ENCODE data around the gene KLHL11.

The KLHL11 gene, protein sequence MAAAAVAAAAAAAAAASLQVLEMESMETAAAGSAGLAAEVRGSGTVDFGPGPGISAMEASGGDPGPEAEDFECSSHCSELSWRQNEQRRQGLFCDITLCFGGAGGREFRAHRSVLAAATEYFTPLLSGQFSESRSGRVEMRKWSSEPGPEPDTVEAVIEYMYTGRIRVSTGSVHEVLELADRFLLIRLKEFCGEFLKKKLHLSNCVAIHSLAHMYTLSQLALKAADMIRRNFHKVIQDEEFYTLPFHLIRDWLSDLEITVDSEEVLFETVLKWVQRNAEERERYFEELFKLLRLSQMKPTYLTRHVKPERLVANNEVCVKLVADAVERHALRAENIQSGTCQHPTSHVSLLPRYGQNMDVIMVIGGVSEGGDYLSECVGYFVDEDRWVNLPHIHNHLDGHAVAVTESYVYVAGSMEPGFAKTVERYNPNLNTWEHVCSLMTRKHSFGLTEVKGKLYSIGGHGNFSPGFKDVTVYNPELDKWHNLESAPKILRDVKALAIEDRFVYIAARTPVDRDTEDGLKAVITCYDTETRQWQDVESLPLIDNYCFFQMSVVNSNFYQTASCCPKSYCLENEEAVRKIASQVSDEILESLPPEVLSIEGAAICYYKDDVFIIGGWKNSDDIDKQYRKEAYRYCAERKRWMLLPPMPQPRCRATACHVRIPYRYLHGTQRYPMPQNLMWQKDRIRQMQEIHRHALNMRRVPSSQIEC
- 39.9 to 44.4 reads per million in 2 donors for total RNA-seq

DNA sequence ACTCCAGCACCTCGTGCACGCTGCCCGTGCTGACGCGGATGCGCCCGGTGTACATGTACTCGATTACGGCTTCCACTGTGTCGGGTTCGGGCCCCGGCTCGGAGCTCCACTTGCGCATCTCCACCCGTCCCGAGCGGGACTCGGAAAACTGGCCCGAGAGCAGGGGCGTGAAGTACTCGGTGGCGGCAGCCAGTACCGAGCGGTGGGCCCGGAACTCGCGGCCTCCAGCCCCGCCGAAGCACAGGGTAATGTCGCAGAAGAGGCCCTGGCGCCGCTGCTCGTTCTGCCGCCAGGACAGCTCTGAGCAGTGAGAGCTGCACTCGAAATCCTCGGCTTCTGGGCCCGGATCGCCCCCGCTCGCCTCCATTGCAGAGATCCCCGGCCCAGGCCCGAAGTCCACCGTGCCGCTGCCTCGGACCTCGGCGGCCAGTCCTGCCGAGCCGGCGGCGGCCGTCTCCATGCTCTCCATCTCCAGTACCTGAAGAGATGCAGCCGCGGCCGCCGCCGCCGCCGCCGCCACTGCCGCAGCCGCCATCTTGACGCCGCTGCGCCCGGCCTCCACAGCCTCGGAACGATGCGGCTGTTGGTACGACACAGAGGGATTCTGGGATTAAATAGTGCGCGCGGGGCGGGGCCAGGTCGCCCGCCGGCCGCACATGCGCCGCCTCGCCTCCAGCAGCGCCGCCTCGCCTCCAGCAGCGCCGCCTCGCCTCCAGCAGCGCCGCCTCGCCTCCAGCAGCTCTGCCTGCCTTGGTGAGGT, at the start of gene KLHL11:
Gene KLHL11, minus strand, starts transcription at position 588 of the 760 bp plus-strand sequence. Its CDS starts 53 bp downstream, at position 535.
- peak; percentile 78 for DNase-seq

DNA sequence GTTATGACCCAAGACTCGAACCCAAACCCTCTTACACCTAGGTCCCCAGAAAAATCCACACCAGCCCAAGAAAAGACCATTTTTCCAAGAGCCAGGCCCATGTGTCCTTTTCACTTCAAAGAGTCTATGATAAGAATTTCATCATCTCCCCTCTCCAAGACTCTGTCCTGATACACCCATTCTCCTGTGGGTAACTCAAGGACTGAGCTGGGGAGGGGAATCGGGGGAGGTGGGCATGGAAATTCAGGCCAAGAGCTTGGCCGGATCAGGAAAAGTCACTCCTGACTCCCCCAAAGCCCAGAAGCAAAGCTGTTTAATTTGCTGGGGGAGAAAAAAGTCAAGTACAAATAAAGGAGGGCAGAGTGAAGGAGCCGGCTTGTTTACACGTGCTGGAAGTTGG, 49.8 kb upstream of the KLHL11 start:
- no peak for DNase-seq

DNA sequence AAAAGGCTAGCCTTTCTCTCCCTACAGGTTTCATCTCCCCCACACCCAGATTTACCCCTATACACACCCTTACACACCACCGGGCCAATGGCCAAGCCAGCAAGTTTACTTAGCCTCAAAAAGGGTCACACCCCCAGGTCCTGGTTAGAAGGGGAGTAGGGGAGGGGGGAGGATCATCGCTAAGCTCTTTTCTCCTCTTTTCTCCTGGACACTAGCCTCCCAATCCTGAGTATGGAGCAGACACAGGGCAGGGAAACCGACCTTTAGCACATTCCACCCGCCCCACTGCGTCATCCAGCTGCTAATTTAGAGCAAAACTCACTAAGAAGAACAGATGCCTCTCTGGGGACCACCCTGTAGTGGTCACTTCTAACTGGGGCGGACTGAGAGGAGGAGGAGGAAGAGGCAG, 49.1 kb upstream of the KLHL11 start:
- DNase-seq: no peak

DNA sequence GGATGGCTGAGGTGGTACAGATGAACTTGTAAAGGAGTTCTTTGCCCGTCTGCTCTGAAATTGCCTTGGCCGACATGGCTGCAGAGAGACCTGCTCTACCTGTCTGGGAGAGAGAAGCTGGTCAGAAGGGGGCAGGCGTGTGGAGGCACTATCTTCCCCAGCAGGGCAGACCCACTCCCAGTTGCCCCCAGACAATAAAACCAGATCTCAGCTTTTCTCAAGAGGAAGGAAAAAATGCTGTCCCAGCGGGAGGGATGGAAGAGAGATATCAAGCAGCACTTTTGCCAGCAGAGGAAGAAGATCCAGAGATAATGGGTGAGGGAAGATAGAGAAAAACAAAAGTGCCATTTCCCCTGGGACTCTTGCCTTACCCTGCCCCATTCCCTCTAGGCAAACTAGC, 48.6 kb upstream of the KLHL11 start:
- no peak for DNase-seq

DNA sequence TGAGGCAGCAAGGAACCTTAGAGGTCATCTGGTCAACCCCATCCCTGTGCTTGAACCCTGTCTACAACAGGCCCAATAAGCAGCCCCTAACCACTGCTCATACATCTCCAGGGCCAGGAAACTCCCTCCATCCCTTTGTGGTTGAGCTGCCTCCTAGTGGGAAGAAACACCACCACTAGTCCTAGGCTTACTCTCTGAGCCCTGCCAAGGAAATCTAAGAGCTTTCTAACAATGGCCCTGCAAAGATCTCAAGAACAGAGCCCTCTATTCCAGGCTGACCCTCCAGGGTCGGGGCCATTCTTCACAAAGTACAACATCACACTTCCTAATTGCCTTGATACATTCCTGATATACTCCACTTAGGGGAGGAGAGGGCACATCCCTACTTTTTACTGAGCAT, 47.7 kb upstream of the KLHL11 start:
- DNase-seq: no peak

DNA sequence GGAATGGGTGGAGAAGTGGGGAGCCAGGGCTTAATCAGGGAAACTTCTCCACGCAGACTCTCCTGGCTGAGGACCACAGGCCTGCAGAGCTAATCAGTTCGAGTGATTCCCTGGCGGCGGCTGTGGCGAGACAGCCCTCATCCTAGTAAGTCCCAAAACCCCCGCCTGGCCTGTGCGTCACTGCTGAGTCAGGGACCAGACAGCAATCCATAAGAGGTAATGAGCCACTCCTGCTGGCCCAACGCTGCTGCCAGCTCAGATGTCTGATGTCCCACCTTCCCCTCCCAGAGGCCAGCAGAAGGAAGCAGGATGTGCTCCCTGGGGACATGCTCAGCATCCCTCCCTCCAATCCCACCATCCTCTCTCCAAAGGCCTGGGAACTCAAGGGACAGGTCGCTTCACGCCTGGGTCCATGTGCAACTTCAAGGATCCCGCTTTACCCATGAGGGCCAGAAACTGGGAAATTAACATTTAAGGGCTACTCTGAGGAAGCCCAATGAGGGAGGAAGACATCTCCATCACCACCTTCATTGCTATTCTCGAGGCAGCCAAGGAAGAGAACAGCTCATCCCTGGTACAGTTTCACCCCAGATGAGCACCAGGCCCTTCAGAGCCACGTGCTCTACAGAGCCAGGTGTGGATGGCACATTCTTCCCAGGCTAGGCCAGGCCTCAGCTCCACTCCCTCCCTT, 45.6 kb upstream of the KLHL11 start:
- no peak for DNase-seq

DNA sequence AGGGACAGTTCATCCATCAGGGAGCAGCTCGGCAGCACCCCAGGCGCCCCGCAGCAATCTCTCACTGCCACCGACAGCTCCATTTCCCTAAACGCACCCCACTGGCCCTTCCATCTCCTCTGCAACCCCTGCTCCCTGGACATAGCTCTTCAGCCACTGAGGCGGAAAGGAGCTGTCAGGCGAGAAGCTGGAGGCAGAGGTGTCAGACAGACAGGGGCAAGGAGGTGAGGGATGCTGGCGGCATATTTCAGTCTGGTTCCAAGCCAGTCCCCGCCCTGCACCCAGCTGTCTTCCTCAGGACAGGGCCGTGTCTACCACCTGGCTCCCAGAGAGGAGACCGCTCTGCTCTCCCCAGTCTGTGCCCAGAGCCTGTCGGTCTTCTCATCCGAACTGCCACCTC, 43.9 kb upstream of the KLHL11 start:
- no peak for DNase-seq

DNA sequence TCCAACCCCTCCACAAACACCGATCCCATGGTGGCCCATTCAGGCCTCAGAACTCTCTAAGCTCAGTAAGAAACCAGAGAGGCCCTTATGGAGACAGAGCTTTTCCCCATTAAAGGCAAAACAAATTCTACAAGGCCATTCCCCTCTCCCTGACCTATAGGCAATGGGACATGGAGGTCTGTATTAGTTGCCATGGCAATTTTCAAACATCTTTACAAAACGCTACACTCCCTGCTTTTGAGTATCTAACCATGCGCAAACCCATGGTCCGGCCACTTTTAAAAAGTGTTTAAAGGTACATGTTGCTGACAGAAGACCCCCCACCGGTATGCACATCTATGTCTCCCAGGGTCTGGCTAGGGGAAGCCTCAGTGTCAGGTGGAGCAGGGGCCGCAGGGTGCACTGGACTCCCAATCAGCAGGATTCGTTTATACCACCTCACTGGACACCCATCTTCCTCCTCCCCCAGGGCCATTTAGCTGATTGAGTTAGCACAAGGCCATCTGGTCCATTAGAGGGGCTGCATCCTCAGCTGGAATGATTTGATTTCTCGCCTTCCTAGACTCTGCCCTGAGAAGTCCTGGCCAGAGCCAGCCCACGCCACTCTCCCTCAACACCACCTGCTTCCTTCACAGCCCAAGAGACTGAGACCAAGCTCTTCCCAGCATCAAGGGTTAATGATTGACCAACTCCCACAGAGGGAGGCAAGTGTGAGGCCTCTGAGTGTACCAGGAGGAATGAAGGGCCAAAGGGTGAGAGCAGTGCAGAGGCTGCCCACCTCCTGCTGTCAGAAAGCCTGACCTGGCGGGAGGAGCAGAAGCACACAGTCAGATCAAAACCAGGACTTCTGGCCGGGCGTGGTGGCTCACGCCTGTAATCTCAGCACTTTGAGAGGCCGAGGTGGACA, 42.7 kb upstream of the KLHL11 start:
- DNase-seq: no peak

DNA sequence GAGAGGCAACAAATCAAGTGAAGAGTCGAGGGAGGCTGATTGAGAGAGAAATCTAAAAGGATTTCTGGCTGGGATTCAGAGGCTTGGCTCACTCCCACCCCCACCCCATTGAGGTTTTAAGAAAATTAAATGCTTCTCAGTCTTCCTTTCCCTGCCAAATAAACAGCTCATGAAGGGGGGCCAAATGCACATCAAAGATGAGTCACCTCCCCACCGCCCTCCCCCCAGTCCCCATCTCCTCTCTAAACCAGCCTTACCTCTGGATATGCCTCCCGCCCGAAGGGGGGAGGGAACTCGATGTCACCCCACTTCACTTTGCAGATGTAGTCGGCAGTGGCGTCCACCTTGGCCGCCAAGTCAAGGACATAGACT, 41.9 kb upstream of the KLHL11 start:
- DNase-seq: no peak

DNA sequence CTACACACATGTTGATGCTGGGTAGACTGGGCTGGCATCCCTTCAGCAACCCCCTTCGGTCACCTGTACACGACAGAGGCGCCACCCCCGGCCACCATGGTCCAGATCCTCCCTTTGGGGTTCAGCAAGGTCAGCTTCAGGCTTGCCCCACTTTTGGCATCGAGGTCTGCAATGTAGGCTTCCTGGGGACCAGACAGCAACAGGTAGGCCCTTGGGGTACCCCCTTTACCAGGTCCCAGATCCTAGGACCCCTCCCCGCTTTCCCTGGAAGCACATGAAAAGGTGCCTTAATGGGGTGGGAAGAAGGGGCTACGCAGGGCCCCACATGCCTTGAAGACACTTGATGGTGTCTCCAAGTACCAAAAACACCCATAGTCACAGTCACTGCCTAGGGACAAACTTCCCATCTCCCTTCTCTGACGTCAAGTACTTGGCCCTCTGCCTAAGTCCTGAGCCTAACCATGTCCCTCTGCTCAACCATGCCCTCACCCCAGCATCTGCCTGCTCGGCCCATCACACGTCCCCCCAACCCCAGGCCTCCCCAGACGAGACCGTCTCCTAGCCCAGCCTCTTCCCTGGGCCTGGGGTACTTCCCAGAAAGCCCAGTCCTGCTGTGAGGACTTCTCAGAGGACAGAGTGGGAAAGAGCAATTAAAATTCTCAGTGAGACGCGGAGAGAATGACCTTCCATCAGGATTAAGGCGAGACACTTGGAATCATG, 41.4 kb upstream of the KLHL11 start:
- no peak for DNase-seq

DNA sequence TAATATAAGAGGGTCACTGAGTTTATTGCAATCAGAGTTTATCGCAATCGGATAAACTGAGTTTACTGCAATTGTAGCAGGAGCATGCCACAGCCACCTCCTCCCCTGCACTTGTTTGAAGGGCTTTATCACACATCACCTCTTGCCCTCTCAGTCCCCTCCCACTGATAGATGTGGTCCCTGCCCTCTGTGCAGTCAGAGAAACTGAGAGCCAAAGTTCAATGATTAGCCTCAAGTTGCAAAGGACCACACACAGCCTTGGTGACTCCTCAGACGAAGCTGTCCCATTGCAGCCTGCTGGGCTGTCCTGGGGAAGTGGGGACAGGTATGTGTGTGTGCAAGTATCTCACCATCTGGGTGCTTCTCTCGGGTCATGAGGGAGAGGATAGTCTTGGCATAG, 39.9 kb upstream of the KLHL11 start:
- DNase-seq: no peak

DNA sequence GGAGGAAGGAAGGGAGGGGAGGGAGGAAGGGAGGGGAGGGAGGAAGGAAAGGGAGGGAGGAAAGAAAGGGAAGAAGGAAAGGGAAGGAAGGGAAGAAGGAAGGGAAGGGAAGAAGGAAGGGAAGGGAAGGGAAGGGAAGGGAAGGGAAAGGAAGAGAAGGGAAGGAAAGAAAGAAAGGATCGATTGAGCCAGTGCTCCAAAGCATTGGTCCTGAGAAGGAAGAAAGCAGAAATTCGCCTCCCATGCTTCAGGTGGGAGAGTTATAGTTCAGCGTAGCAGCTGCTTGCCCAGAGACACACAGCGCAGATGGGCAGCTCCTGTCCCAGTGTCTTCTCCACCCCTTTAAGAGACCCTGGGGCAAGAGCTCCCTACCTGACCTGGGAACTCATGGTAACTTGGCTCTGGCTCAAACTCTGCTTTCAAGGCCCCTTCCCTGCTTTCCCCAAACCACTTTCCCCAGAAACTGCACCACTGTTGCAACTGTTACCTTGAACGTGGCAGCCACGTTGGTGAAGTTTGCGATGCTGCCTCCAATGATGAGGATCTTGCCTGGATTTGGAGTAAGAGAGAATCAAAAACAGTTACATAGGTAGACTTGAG, 39.1 kb upstream of the KLHL11 start:
- DNase-seq: no peak

DNA sequence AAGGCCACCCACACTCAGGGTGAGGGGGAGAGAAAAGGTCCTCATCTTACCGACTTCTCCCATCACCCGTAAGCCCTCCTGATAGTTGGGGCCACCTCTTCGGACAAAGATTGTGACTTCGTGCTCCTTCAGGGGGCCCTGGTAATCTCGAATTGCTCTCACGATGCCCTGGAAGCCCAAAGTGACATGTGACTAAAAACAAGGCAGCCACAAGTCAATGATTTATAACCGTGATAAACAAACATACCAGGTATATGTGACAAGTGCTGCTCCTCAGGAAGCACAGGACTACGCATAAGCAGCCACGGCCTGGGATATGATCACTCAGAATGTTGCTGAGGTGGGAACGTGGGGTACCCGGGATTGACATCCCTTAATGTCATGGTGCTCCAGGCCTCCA, 36.4 kb upstream of the KLHL11 start:
- DNase-seq: no peak

DNA sequence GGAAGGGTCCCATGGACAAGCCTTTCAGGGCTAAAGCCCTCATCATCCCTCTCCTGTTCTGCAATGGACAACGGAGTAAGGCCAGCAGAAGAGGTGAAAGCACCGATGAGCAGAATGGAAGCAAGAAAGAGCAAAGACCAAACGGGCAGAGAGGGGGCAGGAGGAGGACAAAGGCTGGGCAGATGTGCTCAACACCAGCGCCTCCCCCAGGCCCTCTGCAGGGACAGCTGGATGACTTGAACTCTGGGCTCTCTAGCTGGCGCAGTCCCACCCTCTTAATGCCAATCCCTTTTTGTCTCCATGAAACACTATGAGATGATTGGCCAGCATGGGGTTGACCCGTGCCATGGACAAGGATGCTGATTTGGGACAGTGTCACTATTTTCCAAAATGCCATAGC, 31.5 kb upstream of the KLHL11 start:
- DNase-seq: no peak

DNA sequence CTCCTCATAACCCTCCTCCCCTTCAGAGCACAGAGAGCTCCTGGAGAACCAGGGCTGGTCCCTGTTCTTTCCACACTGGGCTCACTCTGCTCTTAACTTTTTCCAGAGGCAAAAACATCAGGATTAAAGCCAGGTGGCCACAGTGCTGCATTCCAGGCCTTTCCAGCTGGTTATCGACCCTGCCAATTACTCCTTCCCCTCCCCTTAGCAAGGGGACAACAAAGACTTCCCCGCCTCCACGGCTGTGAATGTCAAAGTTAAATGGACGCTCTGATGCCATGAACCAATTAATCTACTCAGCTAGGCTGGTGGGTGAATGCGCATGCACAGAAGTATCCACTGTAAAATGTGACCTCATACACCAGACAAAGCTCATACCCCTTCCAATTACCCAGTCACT, 30.4 kb upstream of the KLHL11 start:
- DNase-seq: no peak

DNA sequence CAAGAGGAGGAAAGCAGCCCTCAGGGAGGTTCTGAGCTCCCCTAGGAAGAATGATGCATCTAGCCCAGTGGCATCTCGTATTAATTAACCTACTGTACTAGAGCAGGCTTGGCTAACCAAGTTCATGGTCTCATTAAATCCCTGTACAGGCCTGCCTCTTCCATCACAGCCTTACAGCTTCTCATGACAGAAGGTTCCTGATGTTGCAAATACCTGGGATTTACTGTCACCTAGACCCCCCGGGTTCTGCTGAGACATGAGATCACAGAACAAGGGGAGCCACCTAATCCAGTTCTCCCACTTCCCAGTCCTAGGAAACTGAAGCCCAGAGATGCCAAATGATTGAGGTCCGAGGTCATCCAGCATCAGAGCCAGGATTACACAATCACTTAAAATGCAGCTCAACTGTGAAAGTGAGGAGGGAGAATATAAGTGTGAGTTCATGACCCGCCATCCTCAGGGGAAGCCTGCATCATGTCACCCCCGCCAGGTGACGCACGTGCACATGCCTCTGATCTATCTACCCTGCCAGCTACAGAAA, 29.6 kb upstream of the KLHL11 start:
- DNase-seq: no peak

DNA sequence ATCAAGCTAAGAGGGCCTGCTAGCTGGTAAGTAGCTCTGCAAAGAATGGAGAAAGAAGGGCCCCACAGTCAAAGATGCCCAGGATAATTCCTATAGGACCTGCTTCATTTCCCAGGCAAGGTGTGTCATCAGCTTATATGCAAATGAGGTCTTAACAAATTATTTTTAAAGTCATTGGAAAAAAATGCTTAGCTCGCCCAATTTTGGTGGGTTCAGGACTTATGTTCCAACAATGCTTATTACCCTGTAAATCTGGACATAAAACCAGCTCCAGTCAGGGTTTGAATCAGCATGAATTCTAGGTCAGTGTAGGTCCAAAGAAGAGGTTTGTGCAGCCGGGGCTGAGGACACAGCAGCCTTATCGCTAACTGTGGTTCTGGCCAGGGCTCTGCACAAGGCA, 28.2 kb upstream of the KLHL11 start:
- DNase-seq: no peak

DNA sequence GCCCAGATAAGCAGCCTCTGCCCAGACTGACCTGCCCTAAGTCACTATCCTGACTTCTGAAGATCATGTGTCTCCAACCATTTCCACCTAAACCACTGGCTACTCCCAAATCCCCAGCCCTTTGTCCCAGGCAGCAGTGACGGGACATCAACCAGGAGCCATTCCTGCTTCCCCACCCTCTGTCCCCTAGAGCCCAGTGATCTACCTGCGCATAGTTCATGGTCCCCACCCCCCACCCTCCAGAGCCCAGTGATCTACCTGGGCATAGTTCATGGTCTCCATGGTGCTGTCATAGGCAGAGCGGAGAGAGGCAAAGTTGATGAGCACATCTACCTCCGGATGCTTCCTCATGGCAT, 26.8 kb upstream of the KLHL11 start:
- no peak for DNase-seq

DNA sequence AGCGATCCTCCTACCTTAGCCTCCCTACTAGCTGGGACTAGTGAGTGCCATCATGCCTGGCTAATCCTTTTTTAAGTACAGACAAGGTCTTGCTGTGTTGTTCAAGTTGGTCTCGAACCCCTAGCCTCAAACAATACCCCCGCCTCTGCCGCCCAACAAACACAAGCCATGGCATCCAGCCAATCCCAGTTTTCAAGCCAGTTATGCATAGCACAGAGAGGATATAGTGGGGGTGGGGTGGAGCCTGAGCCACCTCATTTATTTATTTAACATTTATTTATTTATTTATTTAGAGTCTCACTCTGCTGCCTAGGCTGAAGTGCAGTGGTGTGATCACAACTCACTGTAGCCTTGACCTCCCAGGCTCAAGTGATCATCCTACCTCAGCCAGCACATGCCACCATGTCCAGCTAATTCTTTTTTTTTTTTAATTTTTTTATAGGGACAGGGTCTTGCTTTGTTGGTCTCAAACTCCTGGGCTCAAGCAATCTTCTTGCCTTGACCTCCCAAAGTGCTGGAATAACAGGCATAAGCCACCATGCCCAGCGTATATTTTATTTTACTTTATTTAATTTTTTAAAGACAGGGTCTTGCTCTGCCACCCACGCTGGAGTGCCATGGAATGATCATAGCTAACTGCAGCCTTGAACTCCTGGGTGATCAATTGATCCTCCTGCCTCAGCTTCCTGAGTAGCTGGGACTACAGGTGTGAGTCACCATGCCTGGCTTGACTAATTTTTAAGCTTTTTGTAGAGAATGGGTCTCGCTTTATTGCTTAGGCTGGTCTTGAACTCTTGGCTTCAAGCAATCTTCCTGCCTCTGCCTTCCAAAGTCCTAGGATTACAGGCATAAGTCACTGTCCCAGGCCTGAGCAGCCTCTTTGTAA, 26.2 kb upstream of the KLHL11 start:
- no peak for DNase-seq
